K562 (cell line): Measurements from ENCODE around the gene FUT8. TPM values are rescaled to one million over a fixed set of nuclear protein-coding genes. Genes with fewer than 3 reads are reported as not detected.

ENCODE experiments used
- MAFG ChIP-seq: fragments of 450-650 bp; conservative IDR thresholded peaks from 2 replicates; pipeline ENCODE4 v1.6.1; 2016; ENCODE audit warnings: missing genetic modification characterization, missing compliant biosample characterization
- SP2 ChIP-seq: IDR thresholded peaks from 2 replicates; pipeline ENCODE4 v1.6.1; 2011; ENCODE audit warnings: mild to moderate bottlenecking, low read depth, low read length, moderate library complexity; ENCODE audit not compliant: poor library complexity, severe bottlenecking; ENCODE audit errors: extremely low read depth
- polyA plus RNA-seq, 8 experiments: library from polyadenylated mRNA; depleted of rRNA in 4 of 8; stranded (reverse) in 5 of 8; unstranded in 3 of 8; fragments of >200 nt; fragmentation: Nextera tagmentation in 2 of 8; fragmentation: Illumina TruSeq in 1 of 8; extraction: Ambion mirVana in 2 of 8; extraction: Trizol in 1 of 8; gene quantifications; 2 replicates each; pipeline versions ENCODE4 v1.2.1 to v1.2.3, GENCODE V29; 2011 to 2014; ENCODE audit warnings: inconsistent platforms in 1 of 8, missing spikeins in 1 of 8
- total RNA-seq, 7 experiments: library from RNA; depleted of rRNA in 6 of 7; stranded (reverse); fragments of >200 nt in 6 of 7; fragmentation: Illumina TruSeq in 2 of 7; extraction: Trizol in 2 of 7; gene quantifications; 2 replicates each; pipeline versions ENCODE4 v1.2.1 to v1.2.3, GENCODE V29; 2011 to 2021; ENCODE audit warnings: low replicate concordance in 1 of 7
- TF ChIP-seq, protein P1 (sequence below), 3 experiments: fragments of 200-800 bp in 1 of 3; fragments of 250-450 bp in 1 of 3; fragments of 450-650 bp in 1 of 3; sonication (Bioruptor Pico) in 1 of 3; sonication (Bioruptor generic) in 1 of 3; formaldehyde crosslinking in 1 of 3; IDR thresholded peaks; 2 replicates each; pipeline versions ENCODE4 v1.6.1 to v1.8.0; 2016 to 2022; ENCODE audit warnings: mild to moderate bottlenecking in 2 of 3, missing genetic modification characterization in 2 of 3, missing compliant biosample characterization in 1 of 3, moderate library complexity in 1 of 3
- TF ChIP-seq, protein P2 (sequence below): fragments of 250-450 bp; sonication (Bioruptor Pico); IDR thresholded peaks from 2 replicates; pipeline ENCODE4 v1.5.0; 2021; ENCODE audit warnings: mild to moderate bottlenecking, moderate library complexity
- TF ChIP-seq, protein P3 (sequence below): fragments of 450-650 bp; IDR thresholded peaks from 2 replicates; pipeline ENCODE4 v1.6.1; 2018; ENCODE audit warnings: mild to moderate bottlenecking, low read depth; ENCODE audit not compliant: partially characterized antibody

Gene FUT8
- total and polyA plus RNA-seq, 9 of the 15 experiments (the other 6 are each of a cell fraction or from before 2014, with no cell fraction given): 4.1 to 15.2 (median 7.8) TPM

DNA sequence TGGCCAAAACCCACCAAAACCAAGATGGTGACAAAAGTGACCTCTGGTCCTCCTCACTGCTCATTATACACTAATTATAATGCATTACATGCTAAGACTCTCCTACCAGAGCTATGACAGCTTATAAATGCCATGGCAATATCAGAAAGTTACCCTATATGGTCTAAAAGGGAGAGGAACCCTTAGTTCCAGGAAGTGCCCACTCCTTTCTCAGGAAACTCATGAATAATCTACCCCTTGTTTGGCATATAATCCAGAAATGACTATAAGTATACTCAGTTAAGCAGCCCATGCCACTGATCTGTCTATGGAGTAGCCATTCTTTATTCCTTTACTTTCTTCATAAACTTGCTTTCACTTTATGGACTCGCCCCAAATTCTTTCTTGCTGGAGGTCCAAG lies 43.0 kb upstream of the FUT8 start (continued):
- TF ChIP-seq, protein P1, sequence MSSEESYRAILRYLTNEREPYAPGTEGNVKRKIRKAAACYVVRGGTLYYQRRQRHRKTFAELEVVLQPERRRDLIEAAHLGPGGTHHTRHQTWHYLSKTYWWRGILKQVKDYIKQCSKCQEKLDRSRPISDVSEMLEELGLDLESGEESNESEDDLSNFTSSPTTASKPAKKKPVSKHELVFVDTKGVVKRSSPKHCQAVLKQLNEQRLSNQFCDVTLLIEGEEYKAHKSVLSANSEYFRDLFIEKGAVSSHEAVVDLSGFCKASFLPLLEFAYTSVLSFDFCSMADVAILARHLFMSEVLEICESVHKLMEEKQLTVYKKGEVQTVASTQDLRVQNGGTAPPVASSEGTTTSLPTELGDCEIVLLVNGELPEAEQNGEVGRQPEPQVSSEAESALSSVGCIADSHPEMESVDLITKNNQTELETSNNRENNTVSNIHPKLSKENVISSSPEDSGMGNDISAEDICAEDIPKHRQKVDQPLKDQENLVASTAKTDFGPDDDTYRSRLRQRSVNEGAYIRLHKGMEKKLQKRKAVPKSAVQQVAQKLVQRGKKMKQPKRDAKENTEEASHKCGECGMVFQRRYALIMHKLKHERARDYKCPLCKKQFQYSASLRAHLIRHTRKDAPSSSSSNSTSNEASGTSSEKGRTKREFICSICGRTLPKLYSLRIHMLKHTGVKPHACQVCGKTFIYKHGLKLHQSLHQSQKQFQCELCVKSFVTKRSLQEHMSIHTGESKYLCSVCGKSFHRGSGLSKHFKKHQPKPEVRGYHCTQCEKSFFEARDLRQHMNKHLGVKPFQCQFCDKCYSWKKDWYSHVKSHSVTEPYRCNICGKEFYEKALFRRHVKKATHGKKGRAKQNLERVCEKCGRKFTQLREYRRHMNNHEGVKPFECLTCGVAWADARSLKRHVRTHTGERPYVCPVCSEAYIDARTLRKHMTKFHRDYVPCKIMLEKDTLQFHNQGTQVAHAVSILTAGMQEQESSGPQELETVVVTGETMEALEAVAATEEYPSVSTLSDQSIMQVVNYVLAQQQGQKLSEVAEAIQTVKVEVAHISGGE (CRISPR knock-in tag; IDR thresholded peaks at IDR 0.05): no peak
- TF ChIP-seq, protein P2, sequence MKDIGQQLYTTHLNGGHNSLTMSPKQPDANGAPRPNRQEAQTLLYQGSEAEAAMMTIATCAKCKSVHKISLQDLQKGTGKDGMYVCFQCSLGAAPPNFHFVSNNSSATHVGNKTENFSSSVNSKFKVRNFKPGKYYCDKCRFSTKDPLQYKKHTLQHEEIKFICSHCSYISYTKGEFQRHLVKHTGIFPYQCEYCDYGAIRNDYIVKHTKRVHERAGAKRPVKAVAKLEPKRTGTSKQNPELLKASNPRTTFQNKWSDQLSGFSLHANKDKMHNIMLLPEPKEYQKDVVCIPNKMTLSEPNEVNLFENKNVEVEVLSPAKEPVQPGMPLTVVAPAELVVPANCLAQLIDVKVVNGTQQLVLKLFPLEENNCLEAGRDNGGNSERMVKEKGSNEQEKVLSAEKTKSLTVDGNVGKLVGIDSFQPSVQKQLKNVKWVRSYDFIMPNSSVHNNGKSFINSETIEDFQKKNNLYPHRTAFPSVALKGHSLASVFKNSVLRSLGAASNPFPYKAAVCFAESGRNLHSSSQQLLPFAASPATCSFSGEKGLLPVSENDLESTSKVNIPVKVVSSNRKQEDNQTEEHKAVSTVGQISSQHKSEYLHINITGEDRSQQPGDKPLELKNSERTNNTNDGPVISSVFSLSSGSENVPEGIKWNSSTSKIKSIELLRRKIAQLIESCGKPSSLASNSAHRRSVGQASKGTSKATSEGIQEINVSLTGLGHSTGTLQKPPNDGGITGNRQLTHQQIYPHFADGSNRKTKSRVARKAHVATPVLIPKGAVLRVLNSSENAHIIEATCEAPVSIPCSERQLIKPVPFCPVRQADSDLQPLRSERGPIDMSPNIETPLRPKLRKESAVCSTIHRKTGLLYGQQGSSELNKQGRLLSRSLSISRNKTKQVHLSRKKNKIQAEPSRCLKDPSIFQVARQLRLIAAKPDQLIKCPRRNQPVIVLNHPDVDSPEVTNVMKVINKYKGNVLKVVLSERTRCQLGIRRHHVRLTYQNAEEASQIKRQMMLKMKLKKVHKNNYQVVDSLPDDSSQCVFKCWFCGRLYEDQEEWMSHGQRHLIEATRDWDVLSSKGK (CRISPR knock-in tag): no peak
- TF ChIP-seq MAFG (tag): no peak
- TF ChIP-seq, protein P3, sequence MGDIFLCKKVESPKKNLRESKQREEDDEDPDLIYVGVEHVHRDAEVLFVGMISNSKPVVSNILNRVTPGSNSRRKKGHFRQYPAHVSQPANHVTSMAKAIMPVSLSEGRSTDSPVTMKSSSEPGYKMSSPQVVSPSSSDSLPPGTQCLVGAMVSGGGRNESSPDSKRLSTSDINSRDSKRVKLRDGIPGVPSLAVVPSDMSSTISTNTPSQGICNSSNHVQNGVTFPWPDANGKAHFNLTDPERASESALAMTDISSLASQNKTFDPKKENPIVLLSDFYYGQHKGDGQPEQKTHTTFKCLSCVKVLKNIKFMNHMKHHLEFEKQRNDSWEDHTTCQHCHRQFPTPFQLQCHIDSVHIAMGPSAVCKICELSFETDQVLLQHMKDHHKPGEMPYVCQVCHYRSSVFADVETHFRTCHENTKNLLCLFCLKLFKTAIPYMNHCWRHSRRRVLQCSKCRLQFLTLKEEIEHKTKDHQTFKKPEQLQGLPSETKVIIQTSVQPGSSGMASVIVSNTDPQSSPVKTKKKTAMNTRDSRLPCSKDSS: no peak
- TF ChIP-seq SP2: no peak
